Measurements from ENCODE around the gene SKIDA1. TPM values are rescaled to one million over a fixed set of nuclear protein-coding genes. Genes with fewer than 3 reads are reported as not detected.

Gene SKIDA1
- total and polyA plus RNA-seq, 2 of the 4 experiments (the other 2 are of a cell fraction): 0.36 to 0.72 TPM

DNA sequence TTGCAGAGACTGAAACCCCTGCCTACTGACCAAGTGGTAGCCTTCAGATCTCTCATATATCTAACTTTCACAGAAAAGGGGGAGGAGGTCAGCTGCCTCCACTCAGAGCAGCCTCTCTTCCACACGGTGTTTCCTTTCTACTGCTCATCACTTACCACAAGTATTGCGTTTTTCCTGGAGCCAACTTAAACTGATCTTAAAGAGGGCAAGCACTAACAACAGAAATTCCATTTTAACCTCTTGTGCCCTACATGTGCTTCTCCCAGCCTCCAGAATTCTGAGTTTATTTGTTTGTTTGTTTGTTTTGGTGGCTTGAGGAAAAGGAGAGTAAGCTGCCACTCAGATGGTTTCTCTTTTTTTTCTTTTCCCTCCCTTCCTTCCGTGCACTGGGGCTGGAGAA, 19.1 kb downstream of the SKIDA1 start:
- in situ Hi-C loops (cut with MboI; ENCODE audit: low sequenced_read_pairs): loop anchor here (25.0 kb wide), 3 partner anchors 806 to 1106 kb away; partner anchors contain the start of genes BMI1 and COMMD3
- H3K9ac ChIP-seq (ENCODE audit: low read depth, low read length): no peak overlapping the region
- H2BK5ac ChIP-seq (ENCODE audit: low read depth, low read length, poor library complexity, severe bottlenecking): no peak overlapping the region
- BruUV-seq (replicated peaks): no TSS peak
- intact Hi-C loops (cut with micrococcal nuclease): no loop called here
- no peak overlapping the region for H3K23ac ChIP-seq (ENCODE audit: low read depth, low read length)
- no peak overlapping the region for H2AFZ ChIP-seq (replicated peaks; ENCODE audit: low read length, poor library complexity)
- no peak overlapping the region for H4K91ac ChIP-seq (ENCODE audit: insufficient read depth, low read depth, low read length)
- no peak overlapping the region for H4K8ac ChIP-seq (ENCODE audit: low read depth in 2 of 2, low read length in 2 of 2)
- H3K4me1 ChIP-seq (ENCODE audit: control insufficient read depth, insufficient read depth, low read length): peaks cover 5% of the 10 kb centered on the region; the same call in 1 of the 2 replicates
- whole genome bisulfite sequencing, 2 experiments (ENCODE audit: extremely low coverage in 2 of 2, insufficient read length in 1 of 2): no CpG with 5 or more reads among the region's 3 CpGs
- dilution Hi-C loops (cut with HindIII; ENCODE audit: low sequenced_read_pairs, unreplicated experiment): no loop called here
- H2BK120ac ChIP-seq (ENCODE audit: low read depth, low read length): no peak overlapping the region
- H2AK5ac ChIP-seq (ENCODE audit: low read depth, low read length): no peak overlapping the region
- H3K79me1 ChIP-seq (ENCODE audit: low read depth in 1 of 2, low read length in 2 of 2): no peaks in the 10 kb centered on the region
- ATAC-seq (ENCODE audit: low read depth): no peak
- H3K14ac ChIP-seq (replicated peaks; ENCODE audit: low read depth, low read length): no peak overlapping the region
- no peak overlapping the region for H4K5ac ChIP-seq (ENCODE audit: low read depth, low read length)
- H3K4me3 ChIP-seq (ENCODE audit: insufficient read depth, low read depth, low read length): no peak overlapping the region
- no peaks in the 10 kb centered on the region for H3K9me1 ChIP-seq (ENCODE audit: insufficient read depth, low read length)
- no peak overlapping the region for H2BK15ac ChIP-seq (ENCODE audit: low read depth, low read length)
- H3K27ac ChIP-seq (ENCODE audit: insufficient read depth, low read length): no peak overlapping the region
- H2BK20ac ChIP-seq (ENCODE audit: low read depth, low read length): no peak overlapping the region
- no peak overlapping the region for H3K4me2 ChIP-seq (ENCODE audit: low read depth, low read length)
- H3K56ac ChIP-seq (ENCODE audit: extremely low read depth, insufficient read depth, low read length): no peak overlapping the region
- H3K36me3 ChIP-seq (ENCODE audit: control insufficient read depth, insufficient read depth, low read length): no peaks in the 10 kb centered on the region
- TF ChIP-seq FOS (IDR thresholded peaks at IDR 0.05; ENCODE audit: low read depth, low read length): no peak
- TF ChIP-seq MAFK (IDR thresholded peaks at IDR 0.05; ENCODE audit: low read depth, low read length): no peak
- TF ChIP-seq NFE2L2 (IDR thresholded peaks at IDR 0.05; ENCODE audit: low read depth, low read length): no peak
- no peak overlapping the region for H3K18ac ChIP-seq (ENCODE audit: low read depth, low read length)
- H3K4ac ChIP-seq (ENCODE audit: low read depth, low read length): no peak overlapping the region
- no peak overlapping the region for H2AK9ac ChIP-seq (replicated peaks; ENCODE audit: low read depth, low read length, poor library complexity)
- no peaks in the 10 kb centered on the region for H3K9me3 ChIP-seq (ENCODE audit: control insufficient read depth, insufficient read depth, low read length)
- ChIA-PET CTCF (interaction anchor here (0.6 kb wide), 1 partner anchor 10 kb away, joined by 4 read pairs; no protein-coding TSS in a partner anchor), POLR2A (ENCODE audit: unreplicated experiment) (no interaction called here)
- H4K20me1 ChIP-seq (ENCODE audit: insufficient read depth, low read length): no peaks in the 10 kb centered on the region
- H3K27me3 ChIP-seq (ENCODE audit: control insufficient read depth, insufficient read depth, low read length): peaks cover 3% of the 10 kb centered on the region; the same call in 1 of the 2 replicates
- DNase-seq: no peak
